Activated gamma-delta T cell treated with anti-CD3 and anti-CD28 coated beads, Interleukin-2, amount 50 U/mL, for 16 hours (primary cell): ENCODE results near the gene ATF6.

ENCODE experiments used
- DNase-seq: peaks from one replicate; pipeline ENCODE4 v3.0.0-alpha.2; 2020; ENCODE audit warnings: low read depth

Gene ATF6

DNA sequence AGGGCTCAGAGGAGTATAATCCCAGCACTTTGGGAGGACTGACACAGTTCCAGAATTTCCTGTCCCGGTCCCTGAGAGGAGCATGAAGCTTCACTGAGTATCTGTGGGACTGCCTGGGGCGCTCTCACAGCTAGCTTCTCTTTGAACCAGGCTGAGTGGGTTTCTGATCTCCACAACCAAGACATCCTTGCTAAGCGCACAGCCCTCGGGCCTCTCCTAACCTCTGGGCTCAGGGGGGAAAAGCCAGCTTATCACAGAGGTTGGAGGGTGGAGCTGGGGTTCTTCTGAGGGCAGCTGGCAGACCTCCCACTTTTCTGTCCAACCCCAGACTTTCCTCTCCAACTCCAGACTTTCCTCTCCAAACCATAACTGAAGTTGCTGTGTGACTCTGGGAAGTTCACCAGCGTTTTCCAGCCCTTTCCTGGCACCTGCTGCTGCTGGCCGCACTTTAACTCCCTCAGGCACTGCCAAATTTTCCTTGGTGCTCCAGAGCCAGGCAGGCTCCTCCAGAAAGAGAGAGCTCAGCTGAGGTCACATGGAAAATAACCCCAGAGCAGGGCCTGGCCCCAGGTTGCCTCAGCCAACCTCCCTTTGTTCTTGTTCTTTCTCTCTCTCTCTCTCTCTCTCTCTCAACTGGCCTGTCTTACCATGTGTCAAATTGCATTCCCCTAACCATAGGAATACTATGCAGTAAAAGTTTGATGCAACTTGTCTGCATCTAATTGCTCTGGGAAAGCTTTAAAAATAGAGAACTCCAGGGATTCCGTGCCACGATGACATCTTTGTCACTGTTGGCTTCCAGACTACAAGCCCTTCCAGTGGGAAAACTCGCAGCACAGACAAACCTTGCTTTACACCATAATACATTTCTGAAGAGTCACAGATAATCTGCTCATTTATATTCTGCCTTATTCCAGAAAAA is 208.1 kb downstream of the ATF6 start:
- no peak for DNase-seq

DNA sequence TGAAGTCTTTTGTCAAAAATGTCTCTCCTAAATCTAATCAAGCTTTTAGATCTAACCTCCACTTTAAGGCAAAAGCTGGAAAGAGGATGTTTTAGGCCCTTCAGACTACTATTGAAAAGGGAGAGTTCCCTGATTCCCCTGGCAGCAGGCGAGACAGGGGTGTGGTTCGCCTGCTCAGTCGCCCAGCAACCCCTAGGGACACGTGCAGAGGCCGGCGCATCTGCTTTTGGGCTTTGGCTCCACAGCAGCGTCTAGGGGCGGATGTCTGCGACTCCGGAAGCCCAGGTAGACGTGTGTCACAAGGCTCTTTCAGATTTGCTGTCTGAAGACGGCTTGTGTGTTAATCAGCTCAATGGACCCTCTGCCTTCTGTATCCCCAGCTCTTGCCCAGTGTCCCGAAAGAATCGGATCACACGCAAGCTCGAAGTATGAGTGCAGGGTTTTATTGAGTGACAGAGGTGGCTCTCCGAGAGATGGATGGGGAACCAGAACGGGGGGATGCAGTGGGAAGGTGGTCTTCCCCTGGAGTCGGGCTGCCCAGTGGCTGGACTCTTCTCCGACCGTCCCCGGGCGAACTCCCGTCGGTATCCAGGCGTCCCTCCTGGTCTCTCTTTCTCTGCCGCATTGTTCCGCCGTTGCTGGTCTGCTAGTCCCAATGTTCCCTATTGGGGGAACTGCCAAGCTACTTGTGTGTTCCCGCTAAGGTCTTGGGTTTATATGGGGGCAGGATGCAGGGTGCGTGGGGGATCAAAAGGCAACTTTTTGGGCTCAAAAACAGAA is 212.1 kb downstream of the ATF6 start:
- no peak for DNase-seq

DNA sequence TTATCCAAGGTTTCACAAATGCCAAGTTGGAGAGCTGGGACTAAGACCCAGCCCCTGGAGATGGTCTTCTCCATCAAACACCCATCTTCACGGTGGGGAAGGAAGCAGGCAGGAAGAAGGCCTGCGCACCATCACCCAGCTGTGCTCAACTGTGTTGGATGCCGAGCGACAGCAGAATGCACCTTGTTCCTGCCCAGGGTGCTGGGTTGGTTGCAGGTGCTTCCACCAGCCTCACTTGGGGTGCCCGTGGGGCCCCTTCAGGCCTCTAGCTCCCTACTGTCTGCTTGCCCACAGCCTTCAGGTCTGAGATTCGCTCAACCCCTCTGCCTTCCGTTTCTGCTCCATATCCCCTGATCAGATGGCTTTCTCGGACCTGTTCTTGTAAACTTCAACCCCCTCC is 215.0 kb downstream of the ATF6 start:
- DNase-seq: no peak

DNA sequence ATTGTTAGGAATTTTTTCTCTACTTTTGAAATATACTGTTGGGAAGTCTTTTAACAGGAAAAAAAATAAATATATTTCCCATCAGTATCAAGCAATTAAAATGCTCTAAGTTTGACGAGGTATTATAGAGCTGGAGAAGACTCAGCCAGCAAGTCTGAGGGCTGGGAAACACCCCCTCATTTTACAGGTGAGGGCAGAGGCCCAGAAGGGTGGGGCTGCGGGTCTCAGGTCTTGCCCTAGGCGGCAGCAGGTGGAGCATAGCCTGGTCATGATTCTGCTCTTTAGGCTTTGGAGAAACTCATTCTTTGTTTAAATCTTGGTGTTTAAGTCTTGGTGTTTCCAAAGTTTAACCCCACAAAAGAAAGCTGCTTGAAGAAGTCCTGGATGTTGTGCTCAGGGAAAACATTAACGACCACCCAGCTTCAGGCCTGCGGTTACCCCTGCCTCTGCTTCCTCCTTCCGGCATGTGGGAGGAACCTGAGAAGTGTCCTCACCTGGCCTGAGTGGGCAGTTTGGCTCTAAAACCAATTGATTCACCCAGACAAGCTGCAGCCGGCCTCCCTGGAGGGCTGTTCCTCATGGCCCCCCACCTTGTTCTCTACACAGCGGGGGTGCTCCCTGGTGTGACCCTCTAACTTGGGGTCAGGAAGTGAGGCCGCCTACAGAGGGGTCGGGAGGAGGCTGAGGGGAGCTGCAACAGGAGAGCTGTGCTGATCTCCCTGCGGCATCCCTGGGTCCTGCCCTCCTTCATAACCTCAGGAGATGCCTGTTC is 215.8 kb downstream of the ATF6 start:
- DNase-seq: no peak

DNA sequence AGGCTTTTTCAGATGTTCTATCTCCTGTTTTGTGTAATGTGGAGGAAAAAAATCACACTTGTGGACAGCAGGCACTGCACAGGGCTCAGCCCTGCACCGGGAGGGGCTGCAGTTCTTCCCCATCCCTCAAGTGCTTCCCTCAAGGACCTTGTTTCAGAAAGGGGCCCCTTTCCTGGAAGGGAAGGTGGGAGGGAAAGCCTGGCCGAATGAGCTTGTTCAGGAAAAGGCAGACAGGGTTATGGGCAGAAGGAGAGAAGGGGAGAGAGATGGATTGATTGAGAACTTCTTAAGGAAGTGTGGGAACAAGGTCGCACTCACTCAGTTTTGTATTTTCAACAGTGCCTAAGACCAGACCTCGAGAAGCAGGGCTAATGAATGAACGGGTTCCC is 216.4 kb downstream of the ATF6 start:
- no peak for DNase-seq

DNA sequence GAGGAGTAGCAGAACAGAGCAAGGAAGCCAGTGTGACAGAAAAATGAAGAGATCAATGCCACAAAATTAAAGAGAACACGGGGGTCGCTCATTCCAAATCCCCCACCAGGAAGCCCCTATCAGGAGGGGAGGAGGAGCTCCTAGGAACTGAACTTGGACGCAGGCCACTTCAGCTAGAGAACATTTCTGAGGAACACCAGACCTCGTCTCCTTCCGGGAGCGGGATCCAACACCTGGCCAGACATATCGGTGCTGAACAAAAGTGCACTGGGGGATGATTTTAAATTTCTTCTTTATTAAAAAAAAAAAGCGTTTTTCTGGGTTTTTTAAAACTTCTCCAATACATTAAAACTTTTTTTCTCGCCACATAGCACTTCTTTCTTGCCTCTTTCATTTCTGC is 216.8 kb downstream of the ATF6 start:
- no peak for DNase-seq

DNA sequence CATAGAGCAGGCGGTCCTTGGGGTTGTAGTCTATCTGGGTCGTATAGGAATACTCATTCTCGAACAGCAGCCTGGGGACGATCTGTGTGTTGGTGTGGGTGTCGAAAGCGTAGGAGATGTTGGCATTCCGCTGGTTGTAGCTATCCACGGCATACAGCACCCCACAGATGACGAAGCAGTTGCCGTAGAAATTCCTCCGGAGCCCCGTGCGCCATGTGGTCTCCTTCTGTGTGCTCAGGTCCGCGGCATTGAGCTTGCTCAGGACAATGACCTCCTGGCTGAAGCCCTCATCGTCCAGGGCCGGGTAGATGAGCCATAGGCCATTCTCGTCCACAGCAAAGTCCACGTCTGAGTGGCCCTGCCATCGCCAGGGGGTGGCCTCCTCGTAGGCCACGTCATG is 217.6 kb downstream of the ATF6 start:
- no peak for DNase-seq

DNA sequence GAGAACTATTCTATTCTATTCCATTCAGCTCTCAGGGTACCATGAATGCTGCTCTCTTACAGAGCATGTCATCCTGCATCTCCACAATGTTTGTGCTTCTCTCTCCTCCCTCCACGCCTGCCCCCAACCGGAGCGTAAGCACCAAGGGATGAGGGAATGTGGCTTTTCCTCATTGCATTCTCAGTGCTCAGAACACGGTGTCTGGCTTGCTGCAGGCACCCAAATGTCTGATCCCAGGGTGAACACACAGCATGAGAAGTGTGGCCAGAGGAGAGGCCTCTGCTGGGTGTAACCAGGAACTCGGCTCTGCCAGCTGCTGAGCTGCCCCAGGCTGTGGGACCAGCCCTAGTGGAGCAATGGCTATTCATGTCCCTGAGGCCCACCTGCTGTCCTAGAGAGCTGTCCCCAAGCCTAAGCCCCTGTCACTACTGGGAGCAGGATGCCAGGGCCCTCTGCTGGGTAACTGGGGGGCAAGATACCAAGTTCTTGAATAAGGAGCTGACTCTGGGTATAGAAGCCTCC is 219.2 kb downstream of the ATF6 start:
- no peak for DNase-seq

DNA sequence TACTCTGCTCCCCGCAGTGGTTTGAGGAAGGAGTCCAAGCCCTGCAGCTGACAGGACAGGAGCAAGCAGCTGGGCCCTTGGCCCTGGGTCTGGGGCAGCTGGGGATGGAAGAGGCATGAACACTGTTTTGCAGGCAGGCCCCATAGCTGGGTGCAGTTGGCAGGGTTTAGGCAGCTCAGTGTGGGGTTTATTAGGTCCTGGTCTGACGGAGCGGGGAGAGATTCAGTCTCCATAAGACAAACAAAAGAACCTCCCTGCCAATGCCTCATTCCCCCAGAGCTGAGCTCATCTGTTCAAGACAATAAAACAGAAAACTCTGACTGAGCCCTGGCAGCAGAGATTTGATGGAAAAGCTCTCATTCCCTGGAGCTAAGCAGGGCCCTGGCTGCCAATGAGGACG is 220.2 kb downstream of the ATF6 start:
- no peak for DNase-seq

DNA sequence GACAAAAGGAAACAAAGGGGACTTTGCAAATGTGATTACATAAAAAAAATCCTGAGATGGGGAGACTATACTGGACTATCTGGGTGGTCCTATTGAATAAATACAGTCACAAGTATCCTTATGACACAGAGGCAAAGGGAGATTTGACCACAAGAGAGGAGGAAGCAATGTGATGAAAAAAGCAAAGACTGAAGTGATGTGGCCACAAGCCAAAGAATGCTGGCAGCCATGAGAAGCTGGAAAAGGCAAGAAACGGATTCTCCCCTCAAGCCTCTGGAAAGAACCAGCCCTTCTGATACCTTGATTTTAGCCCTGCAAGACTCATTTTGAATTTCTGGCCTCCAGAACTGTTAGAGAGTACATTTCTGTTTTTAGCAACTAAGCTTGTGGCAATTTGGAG is 221.2 kb downstream of the ATF6 start:
- DNase-seq: no peak

DNA sequence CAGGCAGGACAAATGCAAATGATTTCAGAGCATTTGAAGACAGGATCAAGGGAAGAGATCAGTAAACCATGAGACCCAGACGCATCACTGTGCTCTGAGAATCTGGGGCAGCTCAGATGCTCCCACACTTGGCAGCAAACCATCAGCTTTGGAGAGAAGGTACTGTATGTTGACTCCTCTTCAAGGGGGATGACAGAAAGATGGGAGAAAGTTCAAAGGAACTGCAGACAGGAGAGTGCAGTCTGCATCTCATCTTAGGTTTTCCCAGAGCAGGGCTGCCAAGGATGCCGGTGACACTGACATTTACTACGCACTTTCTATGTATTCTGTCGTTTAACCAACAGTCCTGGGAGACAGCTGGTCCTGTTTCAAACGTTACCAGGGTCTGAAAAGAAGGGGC is 221.8 kb downstream of the ATF6 start:
- no peak for DNase-seq

DNA sequence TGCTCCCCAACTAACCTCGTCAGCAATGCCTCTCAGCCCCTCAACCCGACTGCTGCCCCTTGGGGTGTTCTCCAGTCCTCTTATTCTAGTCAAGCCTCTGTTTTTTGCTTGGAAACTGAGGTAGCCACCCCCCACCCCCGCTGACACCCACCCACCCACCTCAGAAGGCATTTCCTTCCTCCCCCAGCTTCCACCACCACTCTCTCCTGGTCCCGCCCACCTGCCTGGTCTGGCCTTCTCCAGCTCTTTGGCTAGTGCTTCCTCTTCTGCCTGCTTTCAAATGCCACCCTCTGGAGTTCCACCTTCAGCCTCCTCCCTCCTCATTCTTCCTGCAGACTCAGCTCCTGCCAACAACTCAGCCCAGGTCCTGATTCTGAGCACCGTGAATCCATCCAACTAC is 222.3 kb downstream of the ATF6 start:
- DNase-seq: no peak

DNA sequence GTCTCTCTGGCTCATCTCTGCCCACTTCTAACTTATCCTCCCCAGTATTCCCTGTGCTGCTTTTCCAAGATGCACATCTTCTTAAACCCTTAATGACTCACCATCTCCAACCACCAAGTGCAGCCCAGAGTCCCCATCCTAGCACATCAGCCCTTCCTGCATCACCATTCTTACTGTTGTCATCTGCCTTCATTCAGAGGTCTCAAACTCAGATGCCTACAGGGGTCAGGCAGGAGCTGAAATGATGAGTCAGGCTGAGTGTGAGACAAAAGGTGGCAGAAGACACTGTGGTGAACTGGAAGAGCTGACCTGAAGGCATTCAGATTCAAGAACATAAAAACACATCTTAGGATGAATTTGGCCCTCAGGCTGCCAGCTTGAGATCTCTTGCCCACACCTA is 223.0 kb downstream of the ATF6 start:
- DNase-seq: no peak

DNA sequence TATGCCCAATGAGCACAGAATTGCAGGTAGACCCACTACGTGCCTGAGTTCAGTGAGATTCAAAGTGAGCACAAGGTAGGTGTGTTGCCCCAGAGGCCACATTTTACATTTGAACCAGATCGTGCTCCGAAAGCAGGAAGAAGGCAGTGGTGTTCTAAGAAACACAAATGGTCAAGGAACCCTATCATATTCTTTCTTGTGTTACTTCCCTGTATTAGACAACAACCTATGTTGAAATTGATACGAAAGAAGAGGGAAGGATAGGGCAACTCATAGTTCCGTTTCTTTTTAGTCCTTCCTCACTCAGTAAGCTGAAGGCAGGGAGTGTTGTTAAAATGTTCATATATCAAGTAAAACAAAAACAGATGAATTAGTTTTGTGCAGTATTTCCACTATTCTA is 223.7 kb downstream of the ATF6 start:
- DNase-seq: no peak

DNA sequence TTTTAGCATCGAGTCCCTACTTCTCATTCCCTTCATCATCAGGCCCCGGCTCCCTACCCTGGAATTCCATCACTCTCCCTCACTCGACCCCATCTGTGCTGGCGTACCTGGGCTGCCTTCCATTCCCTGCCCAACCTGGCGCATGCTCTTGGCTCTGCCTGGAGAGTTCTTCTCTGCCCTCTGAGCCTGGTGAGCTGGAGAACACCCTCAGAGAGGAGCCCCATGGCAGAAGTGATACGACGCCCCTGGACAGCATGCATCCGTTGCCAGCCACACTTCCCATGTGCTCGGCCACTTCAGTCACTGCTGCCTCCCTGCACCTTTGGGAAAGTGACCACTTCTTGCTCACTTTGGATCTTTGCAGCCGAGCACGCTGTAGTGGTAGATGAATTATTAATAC is 227.5 kb downstream of the ATF6 start:
- no peak for DNase-seq

DNA sequence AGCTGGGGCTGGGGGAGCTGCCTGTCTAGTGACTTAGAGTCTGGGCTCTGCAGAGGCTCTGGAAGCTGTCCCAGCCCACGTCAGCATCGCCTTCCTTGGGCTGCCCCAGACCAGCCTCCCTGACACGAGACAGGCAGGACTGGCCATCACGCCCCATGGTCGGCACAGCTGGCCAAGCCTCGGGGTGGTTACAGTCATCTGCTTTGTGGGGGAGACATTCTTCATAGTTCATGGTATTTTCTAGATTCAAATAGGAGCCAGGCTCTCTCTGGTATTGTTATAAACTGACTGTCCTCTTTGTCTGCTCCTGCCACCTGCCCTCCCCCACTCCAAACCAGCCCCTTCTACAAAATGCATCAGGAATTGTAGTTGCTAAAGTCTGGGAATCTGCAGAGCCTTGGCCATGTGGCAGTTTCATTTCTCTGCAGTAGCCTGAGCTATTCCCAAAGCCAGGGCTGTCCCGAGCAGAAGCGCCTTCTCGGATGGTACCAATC is 228.1 kb downstream of the ATF6 start:
- DNase-seq: no peak

DNA sequence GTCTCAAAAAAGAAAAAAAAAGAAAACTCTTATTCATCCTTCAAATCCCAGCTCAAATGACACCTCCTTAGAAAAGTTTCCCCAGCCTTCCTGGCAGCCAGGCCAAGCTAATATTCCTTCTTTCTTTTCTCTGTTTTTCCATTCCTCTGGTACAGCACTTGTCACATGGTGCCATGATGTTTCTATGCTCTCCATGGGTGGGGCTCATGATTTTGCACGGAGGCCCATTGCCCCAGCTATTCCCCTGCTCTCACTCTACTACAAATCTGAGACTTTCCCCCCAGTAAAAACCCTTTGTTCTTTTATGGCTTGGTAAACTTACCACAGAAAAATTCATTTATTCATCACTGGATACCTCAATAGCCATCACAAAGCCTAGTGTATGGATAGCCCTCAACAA is 231.0 kb downstream of the ATF6 start:
- no peak for DNase-seq

DNA sequence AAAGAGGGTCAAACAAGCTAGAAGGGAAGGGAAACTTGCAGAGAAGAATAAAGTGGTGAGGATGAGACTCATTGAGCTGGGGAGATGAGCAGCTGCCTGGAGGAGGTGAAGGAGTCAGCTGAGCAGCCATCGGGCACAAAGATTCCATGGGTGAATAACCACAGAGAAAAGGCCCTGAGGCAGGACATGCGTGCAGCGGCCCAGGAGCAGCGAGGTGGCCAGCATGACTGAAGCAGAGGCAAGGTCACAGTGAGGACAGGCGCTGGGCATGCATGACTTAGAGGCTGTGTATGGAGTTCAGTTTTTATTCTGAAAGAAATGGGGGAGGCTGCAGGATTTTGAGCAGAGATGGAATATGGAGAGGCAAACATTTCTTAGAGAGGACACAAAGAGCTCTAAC is 232.7 kb downstream of the ATF6 start:
- no peak for DNase-seq

DNA sequence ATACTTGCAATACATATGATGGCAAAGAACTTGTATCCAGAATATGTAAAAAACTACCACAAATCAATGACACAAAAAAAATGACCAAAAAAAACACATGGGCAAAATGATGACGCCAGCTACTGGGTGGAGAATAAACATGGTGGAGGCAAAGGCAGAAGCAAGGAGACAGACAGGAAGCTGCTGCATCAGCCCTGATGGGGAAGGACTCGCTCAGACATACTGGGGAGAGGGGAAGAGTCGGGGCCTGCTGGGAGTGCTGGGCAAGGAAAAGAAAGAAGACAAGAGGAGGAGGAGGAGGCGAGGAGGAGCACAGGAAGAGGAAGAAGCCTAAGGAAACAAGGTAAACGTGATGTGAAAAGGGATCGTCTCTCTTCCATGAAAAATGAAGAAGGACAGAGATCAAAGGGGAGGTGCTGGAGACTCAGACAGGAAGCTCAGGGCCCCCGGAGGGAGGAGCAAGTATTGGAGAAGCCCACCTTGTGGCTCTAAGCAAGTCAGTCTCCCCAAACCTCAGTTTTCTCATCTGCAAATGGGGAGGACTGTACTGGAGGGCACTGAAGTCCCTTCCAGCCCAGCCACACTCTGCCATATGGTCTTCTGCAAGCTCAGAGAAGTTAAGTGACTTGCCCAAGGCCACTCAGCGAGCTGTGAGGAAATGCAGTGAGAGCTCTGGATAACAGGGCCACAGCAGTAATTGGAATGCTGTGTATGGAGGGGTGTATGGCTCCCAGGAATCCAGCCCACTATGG is 233.4 kb downstream of the ATF6 start:
- no peak for DNase-seq

DNA sequence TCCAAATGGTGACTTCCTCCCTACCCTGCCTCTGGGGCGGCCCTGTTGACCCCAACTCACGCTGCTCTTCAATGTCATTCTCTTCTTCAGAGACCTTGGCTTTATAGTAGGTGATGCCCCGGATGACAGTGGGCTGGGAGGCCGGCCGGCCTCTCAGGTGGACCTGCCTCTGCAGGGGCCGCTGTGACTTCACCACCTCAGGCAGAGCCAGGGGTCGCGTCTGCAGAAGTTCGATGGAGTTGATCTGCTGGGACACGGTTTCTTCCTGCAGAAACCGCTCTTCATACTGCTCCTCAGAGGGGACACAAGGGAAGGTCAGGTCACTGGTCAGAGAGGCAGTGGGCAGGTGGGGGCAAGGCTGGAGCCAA is 233.9 kb downstream of the ATF6 start:
- DNase-seq: no peak

DNA sequence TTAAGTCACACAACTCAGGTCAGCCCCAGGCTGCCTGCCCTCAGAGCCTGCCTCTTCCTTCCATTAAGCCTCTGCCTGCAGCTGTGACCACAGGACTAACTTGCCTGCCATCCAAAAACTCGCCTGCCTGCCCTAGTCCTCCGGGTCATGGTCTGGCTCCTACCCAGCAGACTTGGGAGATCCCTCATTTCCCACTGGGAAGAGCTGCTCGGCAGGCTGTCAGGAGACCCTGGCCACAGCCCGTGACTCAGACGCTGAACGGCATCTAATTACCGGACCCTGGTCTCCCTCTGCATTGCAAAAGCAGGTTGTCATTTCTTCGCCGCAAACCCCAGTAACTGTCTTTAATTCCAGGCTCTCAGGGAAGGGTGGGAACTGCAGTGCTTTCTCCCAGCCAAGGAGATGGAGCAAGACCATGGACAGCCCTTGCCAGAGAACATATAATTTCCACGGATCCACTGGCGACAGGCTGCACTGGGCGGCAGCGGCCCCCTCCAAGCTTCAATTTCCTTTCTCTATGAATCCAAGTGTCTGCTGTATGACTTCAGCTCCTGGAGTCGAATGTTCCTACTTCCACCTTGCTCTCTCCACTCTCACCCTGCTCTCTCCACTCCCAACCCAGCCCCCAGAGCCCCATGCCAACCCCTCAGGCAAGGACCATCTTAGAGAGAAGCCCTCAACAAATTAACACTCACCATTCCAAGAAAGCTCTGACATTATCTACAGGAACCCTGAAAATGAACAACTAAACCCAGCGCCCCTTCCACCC is 237.1 kb downstream of the ATF6 start:
- DNase-seq: no peak
